Esophagus muscularis mucosa (tissue), 4 donors: ENCODE data around the gene BCL3. TPM values are rescaled to one million over a fixed set of nuclear protein-coding genes. Genes with fewer than 3 reads are reported as not detected.

Experiments
- DNase-seq: peaks from one replicate; pipeline ENCODE4 v3.0.0-alpha.2; 2017; ENCODE audit errors: extremely low spot score
- H3K27ac ChIP-seq, 4 donors: fragments of 200-600 bp; sonication (generic); replicated peaks in 1 of 4; 1 replicate in 3 of 4; 2 replicates in 1 of 4; pipeline ENCODE4 v1.5.1; 2016 to 2019; ENCODE audit warnings: mild to moderate bottlenecking in 1 of 4
- H3K27me3 ChIP-seq, 4 donors: fragments of 200-600 bp; sonication (generic); one replicate each; pipeline versions ENCODE4 v1.5.1 to v1.6.0; 2016 to 2019
- H3K36me3 ChIP-seq, 4 donors: fragments of 200-600 bp; sonication (generic); one replicate each; pipeline ENCODE4 v1.5.1; 2016 to 2019
- H3K4me1 ChIP-seq, 4 donors: fragments of 200-600 bp; sonication (generic); one replicate each; pipeline ENCODE4 v1.5.1; 2016 to 2019
- H3K4me3 ChIP-seq, 4 donors: fragments of 200-600 bp; sonication (generic); 1 replicate in 2 of 4; 2 replicates in 2 of 4; pipeline ENCODE4 v1.5.1; 2016 to 2019; ENCODE audit warnings: mild to moderate bottlenecking in 4 of 4, moderate library complexity in 1 of 4
- H3K9me3 ChIP-seq, 4 donors: fragments of 200-600 bp; sonication (generic); 1 replicate in 3 of 4; 2 replicates in 1 of 4; pipeline ENCODE4 v1.5.1; 2016 to 2019
- CTCF ChIP-seq, 3 experiments: fragments of 200-600 bp in 2 of 3; fragments of 450-650 bp in 1 of 3; sonication (generic) in 2 of 3; IDR thresholded peaks; one replicate each; pipeline ENCODE4 v1.5.1; 2017 to 2019; ENCODE audit warnings: antibody characterized with exemption in 3 of 3, mild to moderate bottlenecking in 2 of 3, moderate library complexity in 1 of 3
- EP300 ChIP-seq: sonication (generic); formaldehyde crosslinking; IDR thresholded peaks from one replicate; pipeline ENCODE4 v1.6.1; 2017; ENCODE audit warnings: antibody characterized with exemption
- POLR2A ChIP-seq: fragments of 450-650 bp; IDR thresholded peaks from one replicate; pipeline ENCODE4 v1.6.1; 2017; ENCODE audit warnings: antibody characterized with exemption, moderate library complexity, mild to moderate bottlenecking, low read depth
- POLR2AphosphoS5 ChIP-seq, 2 donors: sonication (generic); formaldehyde crosslinking; IDR thresholded peaks; one replicate each; pipeline ENCODE4 v1.6.1; 2017; ENCODE audit warnings: antibody characterized with exemption in 2 of 2
- WGBS: methylation state at CpG from one replicate; pipeline ENCODE4 v1.1.5; 2018; 5-methylcytosine and 5-hydroxymethylcytosine counted together
- intact Hi-C: fragments of 100-400 bp; cut with DNase I; formaldehyde crosslinking; loops from one replicate; pipeline ENCODE4 v1.15.1; 2023
- total RNA-seq, 4 donors: library from RNA; depleted of rRNA; stranded (reverse); fragments of >200 nt; gene quantifications; one replicate each; pipeline versions ENCODE4 v1.1.0 to v1.2.1, GENCODE V29; 2016

The BCL3 gene
- total RNA-seq, 4 donors from 2014 or later = 10.0 to 147 (median 20.2) TPM

- H3K9me3 ChIP-seq = no peaks in the 10 kb centered on the region
- no peaks in the 10 kb centered on the region for H3K4me1 ChIP-seq
- no peaks in the 10 kb centered on the region for H3K36me3 ChIP-seq
- no peak for TF ChIP-seq POLR2A
- no peak for TF ChIP-seq POLR2AphosphoS5 (IDR thresholded peaks at IDR 0.05)
- TF ChIP-seq EP300 = no peak
- intact Hi-C loops = no loop called here
- H3K27ac ChIP-seq = no peak overlapping the region
- WGBS = 96% methylated on average over 5 of the region's 5 CpGs
- H3K4me3 ChIP-seq = no peak overlapping the region
- no peaks in the 10 kb centered on the region for H3K27me3 ChIP-seq
- DNase-seq = no peak
These were observed 17.4 kb upstream of the BCL3 start for GRCh38 chr19:44731081-44731480.

GRCh38 chr19:44731622-44732021 lies 16.9 kb upstream of the BCL3 start:
- Histone ChIP-seq H3K4me1 (no peaks in the 10 kb centered on the region), H3K9me3 (no peaks in the 10 kb centered on the region), H3K36me3 (no peaks in the 10 kb centered on the region), H3K4me3 (no peak overlapping the region), H3K27ac (no peak overlapping the region), H3K27me3 (no peaks in the 10 kb centered on the region)
- no peak for DNase-seq
- WGBS = 75% methylated on average over 5 of the region's 5 CpGs
- TF ChIP-seq POLR2AphosphoS5 (IDR thresholded peaks at IDR 0.05) (no peak), POLR2A (no peak), EP300 (no peak), CTCF (IDR thresholded peaks at IDR 0.05) (no peak)
- intact Hi-C loops = no loop called here

DNA sequence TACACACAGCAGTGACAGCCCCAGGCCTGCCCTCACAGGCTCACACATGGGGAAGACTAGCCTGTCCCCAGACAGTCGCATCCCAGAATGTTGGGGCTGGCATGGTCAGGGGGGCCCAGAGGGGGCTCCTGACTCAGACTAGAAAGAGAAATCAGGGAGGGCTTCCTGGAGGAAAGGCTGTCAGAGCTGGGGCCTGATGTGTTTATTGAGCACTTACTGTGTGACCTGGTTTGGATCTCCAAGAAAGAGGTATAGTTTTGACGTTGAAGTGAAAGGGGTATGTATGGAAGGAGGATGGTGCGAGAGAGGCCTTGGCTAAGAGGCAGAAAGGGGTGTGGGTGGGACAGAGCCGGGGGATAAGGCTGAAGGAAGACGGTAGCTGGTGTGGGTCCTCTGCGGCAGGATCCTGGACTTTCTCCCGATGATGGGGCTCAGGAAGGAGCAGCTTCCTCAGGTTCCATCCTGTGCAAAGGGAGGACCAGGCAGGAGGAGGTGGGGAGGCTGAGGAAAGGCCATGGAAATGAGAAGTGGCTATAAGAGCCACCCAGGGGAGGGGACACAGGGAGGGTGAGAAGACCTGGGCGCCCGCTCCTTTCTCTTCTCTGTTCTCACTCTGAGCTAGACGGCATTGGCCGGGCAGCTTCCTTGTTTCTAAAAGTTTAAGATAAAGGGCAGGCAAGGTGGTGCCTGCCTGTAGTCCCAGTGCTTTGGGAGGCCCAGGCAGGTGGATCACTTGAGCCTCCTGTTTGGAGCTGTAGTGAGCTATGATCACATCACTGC lies 16.1 kb upstream of the BCL3 start:
- H3K4me3 ChIP-seq = no peak overlapping the region
- intact Hi-C loops = no loop called here
- no peak for DNase-seq
- no peaks in the 10 kb centered on the region for H3K9me3 ChIP-seq
- H3K4me1 ChIP-seq = no peaks in the 10 kb centered on the region
- H3K27ac ChIP-seq = no peak overlapping the region
- H3K36me3 ChIP-seq = no peaks in the 10 kb centered on the region
- no peaks in the 10 kb centered on the region for H3K27me3 ChIP-seq
- WGBS = 79% methylated on average over 11 of the region's 11 CpGs
- TF ChIP-seq EP300 (no peak), CTCF (IDR thresholded peaks at IDR 0.05) (no peak), POLR2A (no peak), POLR2AphosphoS5 (IDR thresholded peaks at IDR 0.05) (no peak)

DNA sequence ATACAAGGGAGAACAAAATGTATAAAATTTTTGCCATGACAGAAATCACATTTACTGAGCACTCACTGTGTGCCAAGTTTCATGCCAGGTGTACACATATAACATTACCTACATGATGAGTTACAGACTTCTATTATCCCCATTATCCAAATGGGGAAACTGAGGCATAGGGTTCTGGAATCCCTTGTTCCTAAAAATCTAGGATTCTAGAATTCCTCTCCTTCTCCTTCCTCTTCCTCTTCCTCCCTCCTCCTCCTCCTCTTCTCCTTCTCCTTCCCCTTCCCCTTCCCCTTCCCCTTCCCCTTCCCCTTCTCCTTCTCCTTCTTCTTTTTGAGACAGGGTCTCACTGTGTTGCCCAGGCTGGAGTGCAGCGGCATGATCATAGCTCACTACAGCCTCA lies 14.2 kb upstream of the BCL3 start:
- TF ChIP-seq POLR2A (no peak), CTCF (IDR thresholded peaks at IDR 0.05) (no peak), POLR2AphosphoS5 (IDR thresholded peaks at IDR 0.05) (no peak), EP300 (no peak)
- intact Hi-C loops = no loop called here
- Histone ChIP-seq H3K27ac (no peak overlapping the region), H3K9me3 (no peaks in the 10 kb centered on the region), H3K4me1 (peaks cover 4 to 12% (median 9%) of the 10 kb centered on the region in 4 donors), H3K36me3 (no peaks in the 10 kb centered on the region), H3K4me3 (no peak overlapping the region), H3K27me3 (no peaks in the 10 kb centered on the region)
- DNase-seq = no peak
- 55% methylated on average over 1 of the region's 1 CpG for WGBS

DNA sequence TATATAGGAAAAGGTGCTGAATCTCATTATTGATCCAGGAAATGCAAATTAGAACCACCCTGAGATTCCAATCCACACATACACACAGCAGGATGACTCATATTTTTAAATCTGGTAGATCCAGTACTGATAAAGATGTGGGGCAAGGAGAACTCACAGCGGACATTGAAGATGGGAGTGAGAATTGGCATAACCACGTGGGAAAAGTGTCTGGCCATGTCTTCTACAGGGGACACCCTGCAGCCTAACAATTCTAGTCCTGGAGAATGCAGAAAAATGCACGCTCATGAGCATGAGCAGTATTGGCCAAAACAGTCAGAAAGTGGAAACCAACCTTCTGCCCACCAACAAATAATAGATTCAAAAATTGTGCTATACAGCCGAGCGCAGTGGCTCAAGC lies 13.5 kb upstream of the BCL3 start:
- no peak for DNase-seq
- no peak overlapping the region for H3K4me3 ChIP-seq
- TF ChIP-seq POLR2A (no peak), POLR2AphosphoS5 (IDR thresholded peaks at IDR 0.05) (no peak), EP300 (no peak), CTCF (IDR thresholded peaks at IDR 0.05) (no peak)
- H3K9me3 ChIP-seq = no peaks in the 10 kb centered on the region
- 81% methylated on average over 5 of the region's 5 CpGs for WGBS
- intact Hi-C loops = no loop called here
- H3K36me3 ChIP-seq = no peaks in the 10 kb centered on the region
- H3K27me3 ChIP-seq = no peaks in the 10 kb centered on the region
- peaks cover 4 to 15% (median 9%) of the 10 kb centered on the region in 4 donors for H3K4me1 ChIP-seq
- H3K27ac ChIP-seq = no peak overlapping the region
